HepG2 (cell line): ENCODE measurements around the gene BABAM2. TPM values are rescaled to one million over a fixed set of nuclear protein-coding genes. Genes with fewer than 3 reads are reported as not detected.

Source experiments
- ATAC-seq: fragments of 200-7000 bp; cut with Tn5 transposase; 3 replicates; pipeline ENCODE4 v1.9.1; 2020; ENCODE audit warnings: mild to moderate bottlenecking, moderate library complexity
- BruUV-seq: library from RNA; stranded (reverse); fragments of 400-500 nt; replicated peaks from 2 replicates; lab custom pipeline; 2021; lab: Mats Ljungman, UMichigan
- CTCF ChIA-PET: fragments of 300-600 bp; formaldehyde crosslinking; extraction: SDS; loops from one replicate; lab custom pipeline; 2021; ENCODE audit warnings: low total read pairs, inconsistent platforms, low intra/inter-chr PET ratio; lab: Yijun Ruan, JAX
- POLR2A ChIA-PET: fragments of 350-600 bp; sonication (Branson Sonifier 250); formaldehyde crosslinking; loops from one replicate; lab custom pipeline; 2020; ENCODE audit warnings: antibody characterized with exemption, inconsistent platforms; lab: Yijun Ruan, JAX
- DNase-seq: peaks from one replicate; pipeline ENCODE4 v3.0.0-alpha.2; 2015; ENCODE audit warnings: low spot score
- FAIRE-seq: peaks from 3 replicates; lab custom pipeline; 2011; peaks lifted over from hg19 to GRCh38; lab: Jason Lieb, UNC
- H2AFZ ChIP-seq: one replicate; pipeline ENCODE4 v1.6.1; 2011; ENCODE audit warnings: low read length, inconsistent platforms
- H3K27ac ChIP-seq: fragments of 300-600 bp; 3 replicates; pipeline ENCODE4 v1.8.0; 2011; ENCODE audit warnings: mixed run types, mild to moderate bottlenecking, mixed read lengths, low read length, inconsistent platforms; ENCODE audit not compliant: insufficient read depth; ENCODE audit errors: extremely low read length
- H3K27me3 ChIP-seq, 2 experiments: fragments of 200-600 bp in 1 of 2; 2 replicates in 1 of 2; 3 replicates in 1 of 2; pipeline versions ENCODE4 v1.6.0 to v1.8.0; 2011; ENCODE audit warnings: low read length in 2 of 2, mild to moderate bottlenecking in 2 of 2, moderate library complexity in 2 of 2, inconsistent platforms in 1 of 2; ENCODE audit not compliant: insufficient read depth in 2 of 2, control insufficient read depth in 1 of 2
- H3K36me3 ChIP-seq, 2 experiments: fragments of 200-600 bp in 1 of 2; replicated peaks in 1 of 2; 2 replicates in 1 of 2; 3 replicates in 1 of 2; pipeline versions ENCODE4 v1.5.1 to v1.8.0; 2011; ENCODE audit warnings: low read length in 2 of 2, inconsistent platforms in 1 of 2; ENCODE audit not compliant: insufficient read depth in 2 of 2, control insufficient read depth in 1 of 2
- H3K4me1 ChIP-seq: 2 replicates; pipeline ENCODE4 v1.5.1; 2012; ENCODE audit warnings: low read length, inconsistent platforms; ENCODE audit not compliant: insufficient read depth
- H3K4me2 ChIP-seq: 2 replicates; pipeline ENCODE4 v1.6.0; 2011; ENCODE audit warnings: low read depth, low read length, inconsistent platforms
- H3K4me3 ChIP-seq, 3 experiments: fragments of 200-600 bp in 1 of 3; sonication (generic), shearing (Covaris generic) in 1 of 3; replicated peaks in 1 of 3; 2 replicates each; pipeline ENCODE4 v1.5.1; 2011 to 2016; ENCODE audit warnings: low read length in 3 of 3, inconsistent platforms in 2 of 3, low read depth in 2 of 3, mild to moderate bottlenecking in 2 of 3, control low read depth in 1 of 3, mixed read lengths in 1 of 3; ENCODE audit not compliant: insufficient read depth in 1 of 3
- H3K79me2 ChIP-seq: one replicate; pipeline ENCODE4 v1.6.1; 2011; ENCODE audit warnings: low read length, inconsistent platforms; ENCODE audit not compliant: insufficient read depth
- H3K9ac ChIP-seq: 2 replicates; pipeline ENCODE4 v1.6.0; 2011; ENCODE audit warnings: mild to moderate bottlenecking, low read depth, low read length, inconsistent platforms; ENCODE audit not compliant: insufficient read depth
- H3K9me3 ChIP-seq: 2 replicates; pipeline ENCODE4 v1.5.1; 2012; ENCODE audit warnings: mild to moderate bottlenecking, low read length
- H4K20me1 ChIP-seq: 2 replicates; pipeline ENCODE4 v1.6.0; 2011; ENCODE audit warnings: inconsistent platforms, mild to moderate bottlenecking, low read length, moderate library complexity; ENCODE audit not compliant: insufficient read depth
- ATF3 ChIP-seq: sonication (generic); formaldehyde crosslinking; IDR thresholded peaks from 2 replicates; pipeline ENCODE4 v1.4.0; 2020; ENCODE audit warnings: missing genetic modification reagents
- CBX2 ChIP-seq, 2 experiments: fragments of 200-600 bp in 1 of 2; sonication (generic); formaldehyde crosslinking in 1 of 2; IDR thresholded peaks; 2 replicates each; pipeline versions ENCODE4 v1.7.0 to v1.8.1; 2018 to 2022; ENCODE audit warnings: low read depth in 2 of 2, low read length in 1 of 2, mild to moderate bottlenecking in 1 of 2, missing genetic modification reagents in 1 of 2
- ELK4 ChIP-seq: sonication (generic); formaldehyde crosslinking; IDR thresholded peaks from 2 replicates; pipeline ENCODE4 v1.9.0; 2021; ENCODE audit warnings: missing genetic modification reagents, borderline replicate concordance
- GTF3A ChIP-seq: sonication (generic); formaldehyde crosslinking; conservative IDR thresholded peaks from 2 replicates; pipeline ENCODE4 v1.4.0; 2020; ENCODE audit warnings: mild to moderate bottlenecking, missing genetic modification reagents
- IRF1 ChIP-seq: sonication (generic); formaldehyde crosslinking; IDR thresholded peaks from 2 replicates; pipeline ENCODE4 v1.4.0; 2020; ENCODE audit warnings: low read depth, mild to moderate bottlenecking, missing genetic modification reagents
- MED1 ChIP-seq: sonication (generic); formaldehyde crosslinking; IDR thresholded peaks from 2 replicates; pipeline ENCODE4 v1.4.0; 2020; ENCODE audit warnings: missing genetic modification reagents
- MXD4 ChIP-seq: IDR thresholded peaks from 2 replicates; pipeline ENCODE4 v1.6.1; 2016; ENCODE audit warnings: mild to moderate bottlenecking, missing biosample characterization, missing genetic modification reagents
- PAF1 ChIP-seq: IDR thresholded peaks from 2 replicates; pipeline ENCODE4 v1.6.1; 2016; ENCODE audit warnings: missing genetic modification reagents, missing compliant biosample characterization
- RFXAP ChIP-seq: sonication (generic); formaldehyde crosslinking; IDR thresholded peaks from 2 replicates; pipeline ENCODE4 v1.4.0; 2020; ENCODE audit warnings: missing genetic modification reagents, borderline replicate concordance
- ZFP90 ChIP-seq: sonication (generic); formaldehyde crosslinking; IDR thresholded peaks from 2 replicates; pipeline ENCODE4 v1.8.0; 2022; ENCODE audit warnings: missing genetic modification reagents, mild to moderate bottlenecking, inconsistent platforms, borderline replicate concordance
- ZKSCAN5 ChIP-seq: sonication (generic); formaldehyde crosslinking; IDR thresholded peaks from 2 replicates; pipeline ENCODE4 v1.5.1; 2020; ENCODE audit warnings: mild to moderate bottlenecking, missing genetic modification reagents
- ZNF792 ChIP-seq: IDR thresholded peaks from 2 replicates; pipeline ENCODE4 v1.6.1; 2016
- WGBS: methylation state at CpG from one replicate; pipeline ENCODE4 v1.1.6; 2017; ENCODE audit warnings: low lambda C conversion rate; 5-methylcytosine and 5-hydroxymethylcytosine counted together
- in situ Hi-C: cut with HindIII; loops from 2 replicates; pipeline ENCODE4 v1.10.0; 2017; ENCODE audit warnings: low pct_unique_long_range_greater_than_20kb; ENCODE audit not compliant: extremely low pct_ligation_motif_present
- intact Hi-C: fragments of 100-400 bp; cut with micrococcal nuclease; formaldehyde crosslinking; loops from one replicate; pipeline ENCODE4 v1.10.0; 2022; ENCODE audit not compliant: unreplicated experiment
- polyA plus RNA-seq, 8 experiments: library from polyadenylated mRNA; depleted of rRNA in 3 of 8; stranded (reverse) in 7 of 8; unstranded in 1 of 8; fragments of >200 nt; fragmentation: Illumina TruSeq in 4 of 8; extraction: Trizol in 4 of 8; gene quantifications; 2 replicates each; pipeline versions ENCODE4 v1.2.1 to v1.2.3, GENCODE V29; 2011 to 2016; ENCODE audit warnings: low read depth in 4 of 8, missing spikeins in 1 of 8, mixed read lengths in 1 of 8; ENCODE audit not compliant: insufficient read depth in 1 of 8
- total RNA-seq, 5 experiments: library from RNA; depleted of rRNA; stranded (reverse); fragments of >200 nt; fragmentation: Illumina TruSeq; extraction: Trizol; gene quantifications; 2 replicates each; pipeline ENCODE4 v1.2.3, GENCODE V29; 2016; ENCODE audit warnings: low read depth in 1 of 5
- TF ChIP-seq, protein P1 (sequence below): IDR thresholded peaks from 2 replicates; pipeline ENCODE4 v1.6.1; 2018; ENCODE audit warnings: missing genetic modification reagents, mild to moderate bottlenecking, missing compliant biosample characterization
- TF ChIP-seq, protein P2 (sequence below): sonication (generic); formaldehyde crosslinking; IDR thresholded peaks from 2 replicates; pipeline ENCODE4 v1.4.0; 2020; ENCODE audit warnings: missing genetic modification reagents, mild to moderate bottlenecking, borderline replicate concordance
- TF ChIP-seq, protein P3 (sequence below): sonication (generic); formaldehyde crosslinking; IDR thresholded peaks from 2 replicates; pipeline ENCODE4 v1.5.1; 2020; ENCODE audit warnings: missing genetic modification reagents, mild to moderate bottlenecking, borderline replicate concordance

BABAM2 gene
- total and polyA plus RNA-seq, 2 of the 13 experiments (the other 11 are each of a cell fraction or from before 2014, with no cell fraction given) = 24.9 to 28.0 TPM

GRCh38 chr2:28356095-28356911 lies 465.8 kb downstream of the BABAM2 start:
- DNase-seq (no peak), ATAC-seq (peak; percentile 68), FAIRE-seq (no peak)
- intact Hi-C loops = loop anchor here (5.0 kb wide), 1 partner anchor 36 kb away; the partner anchor contains the start of gene FOSL2
- BruUV-seq = no TSS peak
- H3K4me2 ChIP-seq = peak overlapping the region; percentile 67
- no peaks in the 10 kb centered on the region for H3K36me3 ChIP-seq
- in situ Hi-C loops = no loop called here
- ChIA-PET POLR2A (interaction anchor here (0.7 to 1.4 kb wide), 3 partner anchors 35 to 604 kb away, joined by 3 to 4 read pairs (median 4); no protein-coding TSS in a partner anchor), CTCF (no interaction called here)
- no peak overlapping the region for H3K27ac ChIP-seq
- WGBS = 9% methylated on average over 8 of the region's 17 CpGs
- no peaks in the 10 kb centered on the region for H3K79me2 ChIP-seq
- H3K4me1 ChIP-seq = peaks cover 50% of the 10 kb centered on the region
- H4K20me1 ChIP-seq = no peaks in the 10 kb centered on the region
- peak overlapping the region; percentile 17; the same call in 1 of the 2 replicates for H3K9ac ChIP-seq
- peak overlapping the region in 2 of 3 experiments; percentile 6 to 63; a peak in 2 of 6 replicates for H3K4me3 ChIP-seq
- no peaks in the 10 kb centered on the region for H3K9me3 ChIP-seq
- H3K27me3 ChIP-seq = peaks cover 0 to 19% of the 10 kb centered on the region in 2 experiments; a peak in 4 of 5 replicates
- no peak overlapping the region for H2AFZ ChIP-seq
- TF ChIP-seq MED1 (CRISPR knock-in tag) = no peak
- TF ChIP-seq, protein P1, sequence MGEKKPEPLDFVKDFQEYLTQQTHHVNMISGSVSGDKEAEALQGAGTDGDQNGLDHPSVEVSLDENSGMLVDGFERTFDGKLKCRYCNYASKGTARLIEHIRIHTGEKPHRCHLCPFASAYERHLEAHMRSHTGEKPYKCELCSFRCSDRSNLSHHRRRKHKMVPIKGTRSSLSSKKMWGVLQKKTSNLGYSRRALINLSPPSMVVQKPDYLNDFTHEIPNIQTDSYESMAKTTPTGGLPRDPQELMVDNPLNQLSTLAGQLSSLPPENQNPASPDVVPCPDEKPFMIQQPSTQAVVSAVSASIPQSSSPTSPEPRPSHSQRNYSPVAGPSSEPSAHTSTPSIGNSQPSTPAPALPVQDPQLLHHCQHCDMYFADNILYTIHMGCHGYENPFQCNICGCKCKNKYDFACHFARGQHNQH (CRISPR knock-in tag) = no peak
- no peak for TF ChIP-seq RFXAP
- 0 out of 2 replicates have a peak, but pooled peaks have one; percentile 19 for TF ChIP-seq ZNF792 (CRISPR knock-in tag)
- TF ChIP-seq ATF3 (CRISPR knock-in tag) = no peak
- no peak for TF ChIP-seq PAF1 (CRISPR knock-in tag)
- TF ChIP-seq, protein P2, sequence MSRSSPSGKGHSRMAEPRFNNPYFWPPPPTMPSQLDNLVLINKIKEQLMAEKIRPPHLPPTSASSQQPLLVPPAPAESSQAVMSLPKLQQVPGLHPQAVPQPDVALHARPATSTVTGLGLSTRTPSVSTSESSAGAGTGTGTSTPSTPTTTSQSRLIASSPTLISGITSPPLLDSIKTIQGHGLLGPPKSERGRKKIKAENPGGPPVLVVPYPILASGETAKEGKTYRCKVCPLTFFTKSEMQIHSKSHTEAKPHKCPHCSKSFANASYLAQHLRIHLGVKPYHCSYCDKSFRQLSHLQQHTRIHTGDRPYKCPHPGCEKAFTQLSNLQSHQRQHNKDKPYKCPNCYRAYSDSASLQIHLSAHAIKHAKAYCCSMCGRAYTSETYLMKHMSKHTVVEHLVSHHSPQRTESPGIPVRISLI = no peak
- no peak for TF ChIP-seq ELK4 (CRISPR knock-in tag)
- no peak for TF ChIP-seq IRF1 (CRISPR knock-in tag)
- TF ChIP-seq CBX2 (IDR thresholded peaks at IDR 0.05; ENCODE audit: low read depth, low read length) = no peak
- no peak for TF ChIP-seq CBX2 (CRISPR knock-in tag; IDR thresholded peaks at IDR 0.05; ENCODE audit: low read depth)
- TF ChIP-seq, protein P3, sequence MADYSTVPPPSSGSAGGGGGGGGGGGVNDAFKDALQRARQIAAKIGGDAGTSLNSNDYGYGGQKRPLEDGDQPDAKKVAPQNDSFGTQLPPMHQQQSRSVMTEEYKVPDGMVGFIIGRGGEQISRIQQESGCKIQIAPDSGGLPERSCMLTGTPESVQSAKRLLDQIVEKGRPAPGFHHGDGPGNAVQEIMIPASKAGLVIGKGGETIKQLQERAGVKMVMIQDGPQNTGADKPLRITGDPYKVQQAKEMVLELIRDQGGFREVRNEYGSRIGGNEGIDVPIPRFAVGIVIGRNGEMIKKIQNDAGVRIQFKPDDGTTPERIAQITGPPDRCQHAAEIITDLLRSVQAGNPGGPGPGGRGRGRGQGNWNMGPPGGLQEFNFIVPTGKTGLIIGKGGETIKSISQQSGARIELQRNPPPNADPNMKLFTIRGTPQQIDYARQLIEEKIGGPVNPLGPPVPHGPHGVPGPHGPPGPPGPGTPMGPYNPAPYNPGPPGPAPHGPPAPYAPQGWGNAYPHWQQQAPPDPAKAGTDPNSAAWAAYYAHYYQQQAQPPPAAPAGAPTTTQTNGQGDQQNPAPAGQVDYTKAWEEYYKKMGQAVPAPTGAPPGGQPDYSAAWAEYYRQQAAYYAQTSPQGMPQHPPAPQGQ (CRISPR knock-in tag) = no peak
- TF ChIP-seq ZFP90 (CRISPR knock-in tag) = peak; percentile 61; the same call in 1 of the 2 replicates
- TF ChIP-seq MXD4 (CRISPR knock-in tag) = no peak; the same call in 1 of the 2 replicates
- TF ChIP-seq ZKSCAN5 (CRISPR knock-in tag) = no peak
- no peak for TF ChIP-seq GTF3A (CRISPR knock-in tag)
